Measurements from ENCODE around the gene ADARB2. TPM values are rescaled to one million over a fixed set of nuclear protein-coding genes. Genes with fewer than 3 reads are reported as not detected.

The ADARB2 gene
- total and polyA plus RNA-seq, 3 donors from 2014 or later: 8.5 to 13.0 (median 10.4) TPM

DNA sequence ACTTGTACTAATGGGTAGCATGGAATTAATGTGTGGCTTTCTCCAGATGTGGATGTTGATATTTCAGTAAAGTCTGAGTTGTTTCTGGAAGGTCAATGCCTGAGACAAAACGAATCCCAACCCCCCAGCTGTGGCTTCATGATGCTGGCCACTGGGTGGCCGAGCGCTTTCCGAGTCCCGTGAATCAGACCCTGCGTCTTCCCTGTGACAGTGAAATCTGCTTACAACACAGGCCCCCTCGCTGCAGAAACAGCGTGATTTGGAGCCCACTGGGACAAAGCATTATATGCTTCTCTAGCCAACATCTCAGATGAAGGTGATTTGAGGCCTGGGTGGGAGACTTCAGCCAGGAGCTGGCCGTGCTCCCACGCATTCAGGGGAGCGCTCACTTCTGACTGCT lies 556.5 kb downstream of the ADARB2 start:
- intact Hi-C loops (cut with DNase I; ENCODE audit: low total_unique reads): no loop called here
- Histone ChIP-seq H3K27me3 (no peaks in the 10 kb centered on the region), H3K27ac (no peak overlapping the region), H3K36me3 (ENCODE audit: low read depth, missing control alignments) (no peaks in the 10 kb centered on the region), H3K9me3 (no peaks in the 10 kb centered on the region), H3K4me1 (peaks cover 3% of the 10 kb centered on the region), H3K4me3 (no peak overlapping the region)
- no peak for TF ChIP-seq POLR2A (IDR thresholded peaks at IDR 0.05)
- no peak for TF ChIP-seq CTCF (IDR thresholded peaks at IDR 0.05)
- 64 to 73% methylated on average over 10 to 11 of the region's 11 CpGs for WGBS, 2 donors
- DNase-seq: no peak

GRCh38 chr10:1180071-1180730 lies 557.1 kb downstream of the ADARB2 start:
- H3K9me3 ChIP-seq: no peaks in the 10 kb centered on the region

DNA sequence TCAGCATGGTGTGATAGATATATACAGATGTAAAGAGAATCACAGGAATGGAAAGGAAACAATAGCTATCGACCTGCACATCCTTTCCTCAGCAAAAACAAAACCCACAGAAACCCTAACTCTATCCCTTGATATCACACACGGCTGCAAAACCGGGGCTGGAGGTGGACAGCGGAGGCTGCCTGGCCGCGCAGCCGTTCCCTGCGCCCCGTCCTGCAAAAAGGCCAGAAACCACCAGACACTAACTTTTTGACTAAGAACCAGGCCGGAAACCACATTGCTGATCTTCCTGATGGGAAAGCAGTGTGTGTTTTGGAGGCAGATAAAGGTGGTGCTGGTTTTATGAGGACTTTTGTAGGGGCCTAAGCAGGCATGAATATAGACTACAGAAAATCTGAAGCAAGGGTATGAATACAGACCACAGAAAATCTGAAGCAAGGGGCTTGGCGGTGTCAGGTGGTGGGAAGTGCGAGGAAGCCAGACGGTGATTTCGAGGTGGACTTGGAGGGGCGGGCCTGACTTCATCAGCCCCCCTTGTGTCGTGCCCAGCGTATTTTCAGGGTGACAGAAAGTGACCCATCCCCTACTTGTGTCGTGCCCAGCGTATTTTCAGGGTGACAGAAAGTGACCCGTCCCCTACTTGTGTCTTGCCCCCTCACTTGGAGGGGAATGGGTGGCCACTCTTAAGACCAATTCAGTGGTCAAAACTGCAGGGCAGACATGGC lies 557.8 kb downstream of the ADARB2 start:
- H3K27me3 ChIP-seq: no peaks in the 10 kb centered on the region
- no peaks in the 10 kb centered on the region for H3K9me3 ChIP-seq
- DNase-seq: no peak
- H3K36me3 ChIP-seq (ENCODE audit: low read depth, missing control alignments): no peaks in the 10 kb centered on the region
- no peak overlapping the region for H3K4me3 ChIP-seq
- WGBS, 2 donors: 94% methylated on average over 20 of the region's 20 CpGs
- H3K27ac ChIP-seq: no peak overlapping the region
- intact Hi-C loops (cut with DNase I; ENCODE audit: low total_unique reads): no loop called here
- TF ChIP-seq CTCF (IDR thresholded peaks at IDR 0.05) (no peak), POLR2A (IDR thresholded peaks at IDR 0.05) (no peak)
- peaks cover 3% of the 10 kb centered on the region for H3K4me1 ChIP-seq

More at GRCh38 chr10:1180071-1180730, 557.1 kb downstream of the ADARB2 start:
- DNase-seq: no peak
- H3K27ac ChIP-seq: no peak overlapping the region
- no peaks in the 10 kb centered on the region for H3K27me3 ChIP-seq
- peaks cover 3% of the 10 kb centered on the region for H3K4me1 ChIP-seq
- no peak overlapping the region for H3K4me3 ChIP-seq
- 84 to 89% methylated on average over 7 to 13 of the region's 16 CpGs for WGBS, 2 donors
- no peaks in the 10 kb centered on the region for H3K36me3 ChIP-seq (ENCODE audit: low read depth, missing control alignments)
- intact Hi-C loops (cut with DNase I; ENCODE audit: low total_unique reads): no loop called here
- TF ChIP-seq POLR2A (IDR thresholded peaks at IDR 0.05) (no peak), CTCF (IDR thresholded peaks at IDR 0.05) (no peak)

- Histone ChIP-seq H3K36me3 (ENCODE audit: low read depth, missing control alignments) (no peaks in the 10 kb centered on the region), H3K27me3 (no peaks in the 10 kb centered on the region), H3K4me1 (peaks cover 3% of the 10 kb centered on the region), H3K27ac (no peak overlapping the region), H3K9me3 (no peaks in the 10 kb centered on the region), H3K4me3 (no peak overlapping the region)
- intact Hi-C loops (cut with DNase I; ENCODE audit: low total_unique reads): no loop called here
- DNase-seq: no peak
- 91 to 92% methylated on average over 12 to 16 of the region's 16 CpGs for WGBS, 2 donors
- TF ChIP-seq POLR2A (IDR thresholded peaks at IDR 0.05) (no peak), CTCF (IDR thresholded peaks at IDR 0.05) (no peak)
Observed at GRCh38 chr10:1178506-1178905, 558.8 kb downstream of the ADARB2 start.

Measured in testis (tissue), 3 donors.